Sigmoid colon (tissue), 7 donors: ENCODE data around the gene HKDC1. TPM values are rescaled to one million over a fixed set of nuclear protein-coding genes. Genes with fewer than 3 reads are reported as not detected.

ENCODE experiments used
- DNase-seq: peaks from one replicate; pipeline ENCODE4 v3.0.0-alpha.2; 2019
- H3K27ac ChIP-seq, 4 donors: fragments of 200-600 bp; sonication (generic); one replicate each; pipeline ENCODE4 v1.5.1; 2016 to 2019; ENCODE audit warnings: mild to moderate bottlenecking in 1 of 4
- H3K27me3 ChIP-seq, 3 donors: fragments of 200-600 bp; sonication (generic); one replicate each; pipeline ENCODE4 v1.5.1; 2019; ENCODE audit warnings: mild to moderate bottlenecking in 1 of 3
- H3K36me3 ChIP-seq, 4 donors: fragments of 200-600 bp; sonication (generic); one replicate each; pipeline ENCODE4 v1.5.1; 2016 to 2019
- H3K4me1 ChIP-seq, 4 donors: fragments of 200-600 bp; sonication (generic); one replicate each; pipeline ENCODE4 v1.5.1; 2017 to 2019
- H3K4me3 ChIP-seq, 4 donors: fragments of 200-600 bp; sonication (generic); one replicate each; pipeline ENCODE4 v1.5.1; 2017 to 2019; ENCODE audit warnings: mild to moderate bottlenecking in 2 of 4, moderate library complexity in 1 of 4
- H3K9me3 ChIP-seq, 4 donors: fragments of 200-600 bp in 3 of 4; sonication (generic) in 3 of 4; one replicate each; pipeline versions ENCODE4 v1.5.1 to v1.6.1; 2013 to 2019
- EP300 ChIP-seq, 4 donors: sonication (generic); formaldehyde crosslinking; IDR thresholded peaks; one replicate each; pipeline ENCODE4 v1.6.1; 2017; ENCODE audit warnings: antibody characterized with exemption in 4 of 4
- POLR2A ChIP-seq, 2 donors: fragments of 450-650 bp; IDR thresholded peaks; one replicate each; pipeline ENCODE4 v1.6.1; 2016; ENCODE audit warnings: antibody characterized with exemption in 2 of 2, mild to moderate bottlenecking in 2 of 2, moderate library complexity in 2 of 2
- POLR2AphosphoS5 ChIP-seq, 4 donors: sonication (generic); formaldehyde crosslinking; IDR thresholded peaks; one replicate each; pipeline ENCODE4 v1.6.1; 2017; ENCODE audit warnings: antibody characterized with exemption in 4 of 4
- WGBS, 2 donors: extraction: QIAGEN DNeasy Blood & Tissue Kit; methylation state at CpG; one replicate each; pipeline ENCODE4 v1.1.7; 2013; 5-methylcytosine and 5-hydroxymethylcytosine counted together
- intact Hi-C: fragments of 100-400 bp; cut with DNase I; formaldehyde crosslinking; loops from one replicate; pipeline ENCODE4 v1.15.1; 2023
- polyA plus RNA-seq, 3 donors: library from polyadenylated mRNA; stranded (reverse); fragments of 200-250 nt; gene quantifications; one replicate each; pipeline ENCODE4 v1.2.3, GENCODE V29; 2013
- total RNA-seq, 4 donors: library from RNA; depleted of rRNA; stranded (reverse); fragments of >200 nt; gene quantifications; one replicate each; pipeline ENCODE4 v1.1.0, GENCODE V29; 2016
- TF ChIP-seq, protein P1 (sequence below), 4 experiments: fragments of 450-650 bp in 3 of 4; fragments of 200-600 bp in 1 of 4; IDR thresholded peaks; one replicate each; pipeline ENCODE4 v1.5.1; 2016 to 2019; ENCODE audit warnings: antibody characterized with exemption in 4 of 4, mild to moderate bottlenecking in 3 of 4, moderate library complexity in 2 of 4
- donor health status: healthy with polysubstance abuse.
- donor health status: Bipolar disorder and iron deficiency.
- donor health status: healthy.

The HKDC1 gene
- total and polyA plus RNA-seq, 7 donors: 8.4 to 33.3 (median 19.2) TPM; not detected in 4

DNA sequence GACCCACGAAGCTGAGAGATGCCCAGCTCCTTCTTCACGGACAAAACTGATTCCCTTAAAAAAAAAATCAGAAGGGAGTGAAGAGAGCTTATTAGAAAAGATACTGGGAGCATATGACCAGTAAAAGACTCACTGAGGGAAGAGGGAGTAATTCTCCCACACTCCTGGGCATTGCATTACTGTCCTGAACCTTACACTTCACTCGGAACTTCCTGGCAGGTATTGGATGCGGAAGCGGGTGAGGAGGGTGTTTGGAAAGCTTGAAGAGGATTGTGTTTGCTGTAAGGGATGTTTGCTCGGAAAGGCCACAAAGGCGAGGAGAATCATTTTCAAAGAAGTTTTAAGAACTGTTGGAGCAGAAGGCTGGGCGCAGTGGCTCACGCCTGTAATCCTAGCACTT, 375 bp downstream of the HKDC1 start:
- 89 to 92% methylated on average over 9 of the region's 9 CpGs for WGBS, 2 donors
- Histone ChIP-seq H3K27me3 (peaks cover 0 to 9% (median 0%) of the 10 kb centered on the region in 3 donors), H3K9me3 (no peaks in the 10 kb centered on the region), H3K36me3 (no peaks in the 10 kb centered on the region), H3K4me1 (no peaks in the 10 kb centered on the region), H3K4me3 (no peak overlapping the region), H3K27ac (no peak overlapping the region)
- TF ChIP-seq EP300 (IDR thresholded peaks at IDR 0.05) (no peak), POLR2A (IDR thresholded peaks at IDR 0.05) (no peak), POLR2AphosphoS5 (IDR thresholded peaks at IDR 0.05) (no peak)
- TF ChIP-seq, protein P1, sequence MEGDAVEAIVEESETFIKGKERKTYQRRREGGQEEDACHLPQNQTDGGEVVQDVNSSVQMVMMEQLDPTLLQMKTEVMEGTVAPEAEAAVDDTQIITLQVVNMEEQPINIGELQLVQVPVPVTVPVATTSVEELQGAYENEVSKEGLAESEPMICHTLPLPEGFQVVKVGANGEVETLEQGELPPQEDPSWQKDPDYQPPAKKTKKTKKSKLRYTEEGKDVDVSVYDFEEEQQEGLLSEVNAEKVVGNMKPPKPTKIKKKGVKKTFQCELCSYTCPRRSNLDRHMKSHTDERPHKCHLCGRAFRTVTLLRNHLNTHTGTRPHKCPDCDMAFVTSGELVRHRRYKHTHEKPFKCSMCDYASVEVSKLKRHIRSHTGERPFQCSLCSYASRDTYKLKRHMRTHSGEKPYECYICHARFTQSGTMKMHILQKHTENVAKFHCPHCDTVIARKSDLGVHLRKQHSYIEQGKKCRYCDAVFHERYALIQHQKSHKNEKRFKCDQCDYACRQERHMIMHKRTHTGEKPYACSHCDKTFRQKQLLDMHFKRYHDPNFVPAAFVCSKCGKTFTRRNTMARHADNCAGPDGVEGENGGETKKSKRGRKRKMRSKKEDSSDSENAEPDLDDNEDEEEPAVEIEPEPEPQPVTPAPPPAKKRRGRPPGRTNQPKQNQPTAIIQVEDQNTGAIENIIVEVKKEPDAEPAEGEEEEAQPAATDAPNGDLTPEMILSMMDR (IDR thresholded peaks at IDR 0.05): no peak
- DNase-seq: no peak
- intact Hi-C loops: no loop called here

DNA sequence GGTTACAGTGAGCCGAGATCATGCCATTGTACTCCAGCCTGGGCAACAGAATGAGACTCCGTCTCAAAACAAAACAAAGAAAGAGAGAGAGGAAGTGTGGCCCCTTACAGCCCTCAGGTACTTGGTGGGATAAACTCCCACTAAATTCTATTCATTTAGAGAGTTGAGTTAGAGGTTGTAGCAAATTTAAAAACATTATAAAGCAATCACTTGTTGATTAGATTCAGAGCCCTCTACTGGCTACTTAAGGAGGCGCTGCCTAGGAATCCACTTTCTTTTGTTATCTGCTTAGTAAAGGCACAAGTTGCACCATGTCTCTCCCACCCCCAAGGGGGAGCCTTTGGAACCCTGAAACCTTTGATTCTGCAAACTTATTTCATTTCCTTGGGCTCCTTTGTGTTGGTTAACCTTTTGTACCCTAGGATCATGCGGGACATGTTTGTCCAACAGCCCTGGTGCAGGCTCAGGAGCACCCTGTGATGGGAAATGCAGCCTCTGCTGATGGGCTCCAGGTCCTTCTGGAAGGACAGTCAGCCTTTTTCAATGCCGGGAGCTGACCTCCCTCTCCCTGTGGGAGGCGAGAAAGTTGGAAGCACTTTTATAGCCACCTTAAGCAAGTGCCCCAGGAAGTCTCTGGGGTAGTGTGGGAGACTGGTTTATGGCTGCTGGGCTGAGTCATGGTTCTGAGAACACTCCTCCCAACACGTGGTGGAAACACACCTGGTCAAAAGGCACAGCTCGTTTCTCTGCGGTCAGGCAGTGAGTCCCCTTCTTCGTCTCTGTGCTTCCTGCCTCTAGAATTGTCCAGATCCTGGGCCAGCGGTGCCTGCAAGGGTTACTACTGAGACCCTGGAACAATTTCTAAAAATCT, 2.3 kb downstream of the HKDC1 start:
- H3K27ac ChIP-seq: no peak overlapping the region
- TF ChIP-seq POLR2AphosphoS5 (IDR thresholded peaks at IDR 0.05): no peak
- peak in 1 of 2 donors; percentile 48 for TF ChIP-seq POLR2A (IDR thresholded peaks at IDR 0.05)
- TF ChIP-seq, protein P1 (IDR thresholded peaks at IDR 0.05): peak in 1 of 4 experiments; percentile 49
- TF ChIP-seq EP300 (IDR thresholded peaks at IDR 0.05): no peak
- no peaks in the 10 kb centered on the region for H3K9me3 ChIP-seq
- no peaks in the 10 kb centered on the region for H3K4me1 ChIP-seq
- peaks cover 0 to 9% (median 0%) of the 10 kb centered on the region in 3 donors for H3K27me3 ChIP-seq
- H3K36me3 ChIP-seq: no peaks in the 10 kb centered on the region
- H3K4me3 ChIP-seq: no peak overlapping the region
- intact Hi-C loops: no loop called here
- WGBS, 2 donors: 7 to 23% methylated on average over 11 of the region's 11 CpGs
- DNase-seq: no peak

DNA sequence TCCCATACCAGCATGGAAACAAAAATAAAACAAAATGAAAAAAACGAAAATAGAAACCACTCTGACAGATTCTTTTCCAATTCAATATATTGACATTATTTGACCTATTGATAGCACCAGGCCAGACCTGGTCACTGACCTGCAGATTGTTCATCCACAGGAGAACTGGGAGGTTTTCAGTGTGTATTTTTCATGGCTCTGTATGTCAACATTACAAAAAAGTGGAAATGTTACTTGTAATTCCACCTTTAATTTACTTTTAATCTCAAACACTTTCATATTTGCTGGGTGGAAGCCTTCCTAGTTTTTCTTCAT, 2.9 kb downstream of the HKDC1 start:
- Histone ChIP-seq H3K27ac (no peak overlapping the region), H3K4me1 (no peaks in the 10 kb centered on the region), H3K9me3 (no peaks in the 10 kb centered on the region), H3K36me3 (no peaks in the 10 kb centered on the region), H3K4me3 (no peak overlapping the region), H3K27me3 (peaks cover 0 to 9% (median 0%) of the 10 kb centered on the region in 3 donors)
- intact Hi-C loops: no loop called here
- TF ChIP-seq POLR2AphosphoS5 (IDR thresholded peaks at IDR 0.05): no peak
- no peak for TF ChIP-seq EP300 (IDR thresholded peaks at IDR 0.05)
- TF ChIP-seq, protein P1 (IDR thresholded peaks at IDR 0.05): no peak
- no peak for TF ChIP-seq POLR2A (IDR thresholded peaks at IDR 0.05)
- DNase-seq: no peak
- 2 to 13% methylated on average over 1 of the region's 1 CpG for WGBS, 2 donors

DNA sequence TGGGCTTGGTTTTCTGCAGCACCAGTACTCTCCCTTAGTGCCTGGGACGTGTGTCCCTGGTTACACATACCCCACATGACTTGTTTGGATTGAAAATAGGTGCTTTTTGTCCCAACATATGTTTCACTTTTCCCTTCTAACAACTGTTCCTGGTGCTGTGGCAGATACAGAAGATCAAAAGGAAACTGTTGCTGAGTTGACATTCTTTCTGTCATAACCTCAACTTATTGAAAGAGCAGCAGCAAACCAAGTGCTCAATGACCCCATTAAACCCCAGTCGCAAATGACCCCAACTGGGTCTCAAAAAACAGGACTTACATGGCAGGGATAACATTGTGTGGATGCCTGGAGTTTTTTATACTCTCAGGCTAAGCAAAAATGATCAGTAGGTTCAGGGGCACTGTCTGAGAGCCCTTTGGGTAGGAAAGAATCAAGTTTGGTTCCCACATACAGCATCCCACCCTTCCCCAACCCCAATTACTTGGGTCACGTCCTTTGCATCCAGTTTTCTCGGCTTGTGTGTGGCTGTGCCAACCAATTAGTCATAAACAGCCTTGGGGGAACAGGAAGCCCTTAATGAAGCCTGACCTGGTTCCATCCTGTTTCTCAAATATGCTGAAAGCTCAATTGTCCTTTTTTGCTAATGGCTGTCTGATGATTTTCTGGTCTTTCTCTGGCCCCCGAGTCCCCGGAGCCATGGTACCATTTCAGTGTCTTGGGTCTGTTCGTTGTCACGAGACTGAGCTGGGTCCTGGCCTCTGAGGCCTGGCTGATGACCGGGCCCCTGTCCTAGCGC, 4.9 kb downstream of the HKDC1 start:
- DNase-seq: no peak
- 62 to 63% methylated on average over 10 of the region's 10 CpGs for WGBS, 2 donors
- no peaks in the 10 kb centered on the region for H3K36me3 ChIP-seq
- intact Hi-C loops: no loop called here
- no peaks in the 10 kb centered on the region for H3K4me1 ChIP-seq
- peak overlapping the region in 1 of 4 donors; percentile 42 for H3K27ac ChIP-seq
- no peak overlapping the region for H3K4me3 ChIP-seq
- no peaks in the 10 kb centered on the region for H3K27me3 ChIP-seq
- TF ChIP-seq POLR2A (IDR thresholded peaks at IDR 0.05) (no peak), EP300 (IDR thresholded peaks at IDR 0.05) (no peak), POLR2AphosphoS5 (IDR thresholded peaks at IDR 0.05) (no peak)
- TF ChIP-seq, protein P1 (IDR thresholded peaks at IDR 0.05): no peak
- no peaks in the 10 kb centered on the region for H3K9me3 ChIP-seq
